ENCODE results near the gene APPBP2.
"Not testable (repeated sequence)": the region's sequence is repeated elsewhere in the genome, so short reads cannot be mapped to it uniquely, and the experiment has no call there.

The APPBP2 gene

DNA sequence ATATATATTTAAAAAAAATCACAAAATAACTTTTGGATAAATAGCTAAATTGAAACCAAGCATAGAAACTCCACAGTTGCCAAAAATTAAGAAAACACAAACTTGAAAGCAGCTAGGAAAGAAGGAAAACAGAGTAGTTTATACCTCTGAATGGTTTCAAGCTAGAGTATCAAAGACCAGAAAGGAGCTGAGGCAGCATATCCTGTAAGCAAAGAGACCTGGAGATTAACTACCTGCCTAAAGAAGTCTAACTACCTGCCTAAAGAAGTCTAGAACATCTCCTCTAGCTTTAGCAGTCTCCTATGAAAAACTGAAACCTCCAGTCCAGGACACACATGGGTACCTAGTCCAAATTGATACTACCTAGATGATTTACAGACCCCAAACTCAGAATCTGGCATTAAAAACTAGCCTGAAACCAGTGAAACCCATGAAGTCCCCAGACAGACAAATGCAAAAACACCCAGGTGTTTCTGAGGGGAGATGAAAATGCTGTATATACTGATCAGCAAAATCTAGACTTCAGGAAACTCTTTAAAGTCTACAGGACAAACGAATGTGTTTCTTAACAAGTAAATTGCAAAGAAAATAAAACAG lies 17.6 kb downstream of the APPBP2 start:
- no peak for DNase-seq
- in situ Hi-C loops (cut with MboI; ENCODE audit: low pct_unique_long_range_greater_than_20kb, low sequenced_read_pairs) = no loop called here

DNA sequence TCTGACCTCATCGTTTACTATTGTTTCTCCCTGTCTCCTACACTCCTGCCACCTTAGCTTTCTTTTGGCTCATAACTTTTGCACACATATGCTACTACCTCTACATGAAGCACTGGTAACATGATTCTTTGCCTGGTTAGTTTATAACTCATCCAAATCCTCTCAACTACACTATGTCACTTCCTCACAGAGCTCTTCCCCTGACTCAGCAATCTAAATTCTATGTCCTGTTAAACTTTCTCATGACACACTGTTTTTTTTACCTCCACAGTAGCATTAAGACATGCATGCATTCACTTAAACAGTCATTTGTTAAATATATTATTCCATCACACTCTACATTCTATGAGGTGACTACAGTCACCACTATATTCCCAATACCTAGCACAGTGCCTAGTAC lies 19.7 kb downstream of the APPBP2 start:
- DNase-seq = peak; percentile 32
- in situ Hi-C loops (cut with MboI; ENCODE audit: low pct_unique_long_range_greater_than_20kb, low sequenced_read_pairs) = no loop called here

DNA sequence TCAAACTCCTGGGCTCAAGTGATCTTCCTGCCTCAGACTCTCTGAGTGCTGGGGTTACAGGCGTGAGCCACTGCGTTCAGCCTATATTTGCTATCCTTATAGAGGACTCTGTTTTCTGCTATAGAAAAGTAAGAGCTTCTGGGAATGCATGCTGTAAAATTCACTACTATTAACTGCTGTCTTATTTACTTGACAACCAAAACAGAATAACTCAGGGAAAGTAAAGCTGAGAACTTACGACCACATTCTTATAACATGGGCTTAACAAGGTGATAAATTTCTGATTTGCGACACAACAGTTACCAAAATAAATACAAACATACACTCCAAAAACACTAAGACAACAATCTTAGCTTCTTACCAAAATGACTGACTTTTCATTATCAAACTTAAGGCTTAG lies 23.9 kb downstream of the APPBP2 start:
- DNase-seq = no peak
- in situ Hi-C loops (cut with MboI; ENCODE audit: low pct_unique_long_range_greater_than_20kb, low sequenced_read_pairs) = no loop called here

DNA sequence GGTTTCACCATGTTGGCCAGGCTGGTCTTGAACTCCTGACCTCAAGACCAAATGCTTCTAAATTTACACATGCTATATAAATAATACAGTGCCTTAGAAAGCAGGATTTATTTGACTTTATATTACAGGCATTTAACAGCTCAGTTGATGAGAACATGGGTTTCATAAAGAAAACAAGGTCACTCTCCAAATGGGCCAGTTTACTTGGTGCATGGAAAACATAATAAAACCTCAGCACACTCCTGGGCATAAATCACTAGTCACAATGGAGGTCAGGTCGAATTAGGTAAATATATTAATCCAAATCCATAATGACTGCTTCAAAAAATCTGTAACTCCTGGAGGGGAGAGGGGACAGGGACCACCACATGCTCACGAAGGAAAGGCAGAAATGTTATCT lies 24.5 kb downstream of the APPBP2 start:
- in situ Hi-C loops (cut with MboI; ENCODE audit: low pct_unique_long_range_greater_than_20kb, low sequenced_read_pairs) = no loop called here
- DNase-seq = no peak

DNA sequence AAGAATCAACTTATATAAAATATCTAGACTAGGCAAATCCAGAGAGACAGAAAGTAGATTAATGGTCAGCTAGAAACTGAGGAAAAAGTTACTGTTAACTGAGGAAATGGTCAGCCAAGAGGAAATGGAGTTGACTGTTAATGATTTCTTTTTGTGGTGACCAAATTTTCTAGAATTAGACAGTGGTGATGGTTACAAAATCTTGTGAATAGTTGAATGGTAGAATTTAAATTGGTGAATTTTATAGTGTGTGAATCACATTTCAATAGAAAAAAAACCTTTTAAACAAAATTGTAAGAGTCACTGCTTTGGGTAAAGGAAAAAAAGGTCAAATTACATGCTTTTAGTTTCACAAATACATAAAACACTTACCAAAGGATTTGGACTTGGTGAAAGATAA lies 30.0 kb downstream of the APPBP2 start:
- in situ Hi-C loops (cut with MboI; ENCODE audit: low pct_unique_long_range_greater_than_20kb, low sequenced_read_pairs) = no loop called here
- DNase-seq = no peak

DNA sequence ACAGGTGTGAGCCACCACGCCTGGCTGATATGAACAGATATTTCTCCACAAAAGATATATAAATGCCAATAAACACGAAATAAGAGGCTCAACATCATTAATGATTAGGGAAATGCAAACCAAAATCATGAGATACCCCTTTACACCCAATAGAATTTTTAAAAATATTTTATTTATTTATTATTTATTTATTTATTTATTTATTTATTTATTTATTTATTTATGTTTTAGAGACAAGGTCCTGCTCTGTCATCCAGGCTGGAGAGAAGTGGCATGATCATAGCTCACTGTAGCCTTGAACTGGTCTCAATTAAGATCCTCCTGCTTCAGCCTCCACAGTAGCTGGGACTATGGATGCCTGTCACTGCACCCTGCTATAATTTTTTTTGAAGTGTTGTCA lies 30.8 kb downstream of the APPBP2 start:
- DNase-seq = no peak
- in situ Hi-C loops (cut with MboI; ENCODE audit: low pct_unique_long_range_greater_than_20kb, low sequenced_read_pairs) = no loop called here

DNA sequence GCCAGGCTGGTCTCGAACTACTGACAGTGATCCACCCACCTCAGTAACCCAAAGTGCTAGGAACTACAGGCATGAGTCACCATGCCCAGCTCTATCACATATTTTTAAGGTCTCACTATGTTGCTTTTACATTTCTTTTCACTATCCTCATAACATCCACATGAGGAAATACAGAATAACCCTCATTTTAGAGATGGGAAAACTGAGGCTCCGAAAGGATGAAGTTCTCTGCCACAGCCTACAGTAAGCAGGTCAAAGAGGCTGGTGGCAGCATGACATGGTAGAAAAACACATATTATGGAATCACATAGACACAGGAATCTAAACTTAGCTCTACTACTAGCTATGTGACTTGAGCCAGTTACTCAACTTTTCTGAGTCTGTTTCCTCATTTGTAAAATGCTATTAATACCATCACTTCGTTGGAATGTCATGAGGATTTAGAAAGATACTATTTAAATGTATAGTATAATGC lies 32.2 kb downstream of the APPBP2 start:
- DNase-seq = no peak
- in situ Hi-C loops (cut with MboI; ENCODE audit: low pct_unique_long_range_greater_than_20kb, low sequenced_read_pairs) = no loop called here

DNA sequence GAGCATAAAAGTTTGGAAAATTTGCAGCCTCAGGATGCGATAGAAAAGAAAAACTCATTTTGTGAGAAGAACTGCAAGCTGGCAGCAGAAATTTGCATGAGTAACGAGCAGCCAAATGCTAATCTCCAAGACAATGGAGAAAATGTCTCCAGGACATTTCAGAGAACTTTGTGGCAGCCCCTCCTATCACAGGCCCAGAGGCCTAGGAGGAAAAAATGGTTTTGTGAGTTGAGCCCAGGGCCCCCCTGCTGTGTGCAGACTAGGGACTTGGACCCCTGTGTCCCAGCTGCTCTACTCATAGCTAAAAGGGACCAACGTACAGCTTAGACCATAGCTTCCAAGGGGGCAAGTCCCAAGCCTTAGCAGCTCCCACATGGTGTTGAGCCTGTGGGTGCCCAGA lies 34.3 kb downstream of the APPBP2 start:
- in situ Hi-C loops (cut with MboI; ENCODE audit: low pct_unique_long_range_greater_than_20kb, low sequenced_read_pairs) = no loop called here
- DNase-seq = no peak

DNA sequence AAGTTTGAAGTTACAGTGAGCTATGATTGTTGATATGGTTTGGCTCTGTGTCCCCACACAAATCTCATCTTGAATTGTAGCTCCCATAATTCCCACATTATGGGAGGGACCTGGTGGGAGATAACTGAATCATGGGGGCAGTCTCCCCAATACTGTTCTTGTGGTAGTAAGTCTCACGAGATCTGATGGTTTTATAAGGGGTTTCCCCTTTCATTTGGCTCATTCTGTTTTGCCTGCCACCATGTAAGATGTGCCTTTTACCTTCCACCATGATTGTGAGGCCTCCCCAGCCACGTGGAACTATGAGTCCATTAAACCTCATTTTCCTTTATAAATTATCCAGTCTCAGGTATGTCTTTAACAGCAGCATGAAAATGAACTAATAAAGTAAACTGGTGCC lies 35.4 kb downstream of the APPBP2 start:
- in situ Hi-C loops (cut with MboI; ENCODE audit: low pct_unique_long_range_greater_than_20kb, low sequenced_read_pairs); DNase-seq: not testable (repeated sequence)

DNA sequence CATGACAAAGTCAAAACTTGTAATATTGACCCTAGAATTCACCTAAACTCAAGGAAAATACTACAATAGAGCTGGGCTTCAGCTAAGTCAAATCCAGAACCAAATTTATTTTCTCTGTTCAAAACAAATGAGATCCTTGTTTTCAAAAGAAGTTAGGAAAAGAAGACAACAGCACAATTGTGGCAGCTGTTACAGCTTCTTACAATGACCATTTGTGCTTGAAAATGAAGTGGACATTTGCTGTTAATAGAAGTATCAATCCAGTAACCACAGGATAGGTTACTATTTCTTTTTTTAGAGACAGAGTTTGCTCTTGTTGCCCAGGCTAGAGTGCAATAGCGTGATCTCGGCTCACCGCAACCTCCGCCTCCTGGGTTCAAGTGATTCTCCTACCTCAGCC lies 44.4 kb downstream of the APPBP2 start:
- in situ Hi-C loops (cut with MboI; ENCODE audit: low pct_unique_long_range_greater_than_20kb, low sequenced_read_pairs) = no loop called here
- DNase-seq = no peak

DNA sequence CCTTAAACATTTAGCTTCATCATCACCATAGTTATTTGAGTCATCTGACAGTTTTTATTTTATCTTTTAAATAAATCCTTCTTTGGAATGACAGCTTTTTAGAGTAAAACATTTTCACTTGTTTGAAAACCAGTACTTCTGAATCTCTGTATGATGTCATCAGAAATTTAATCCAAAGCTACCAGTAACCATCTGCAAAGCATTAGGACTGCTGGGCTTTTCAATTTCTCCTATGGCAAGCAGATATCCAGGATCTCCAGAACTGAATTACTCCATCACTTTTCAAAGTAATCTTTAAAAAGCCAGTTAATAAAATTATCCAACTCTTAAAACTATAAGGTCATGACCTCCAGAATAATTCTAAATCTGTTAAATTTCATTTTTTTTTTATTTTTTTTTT lies 52.3 kb downstream of the APPBP2 start:
- in situ Hi-C loops (cut with MboI; ENCODE audit: low pct_unique_long_range_greater_than_20kb, low sequenced_read_pairs) = no loop called here

DNA sequence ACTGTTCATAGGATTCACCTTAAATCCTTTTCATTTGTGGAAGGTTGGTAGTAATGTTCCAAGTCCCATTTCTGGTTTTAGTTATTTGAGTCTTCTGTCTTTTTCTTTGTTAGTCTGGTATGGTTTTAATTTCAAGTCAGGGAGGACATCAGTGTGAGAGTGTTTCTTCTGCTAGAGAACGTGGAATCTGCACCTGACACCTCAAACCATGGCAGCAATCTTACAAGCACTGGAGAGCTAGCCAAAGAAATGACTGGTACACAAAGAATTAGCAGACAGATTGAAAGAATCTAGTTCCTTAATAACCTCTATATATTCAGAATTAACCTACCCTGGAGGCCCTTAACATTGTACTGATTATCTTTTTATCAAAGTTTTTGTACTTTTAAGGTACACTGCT lies 53.6 kb downstream of the APPBP2 start:
- in situ Hi-C loops (cut with MboI; ENCODE audit: low pct_unique_long_range_greater_than_20kb, low sequenced_read_pairs) = no loop called here
- no peak for DNase-seq

More for the DNA sequence above, 52.3 kb downstream of the APPBP2 start:
- DNase-seq = no peak

DNA sequence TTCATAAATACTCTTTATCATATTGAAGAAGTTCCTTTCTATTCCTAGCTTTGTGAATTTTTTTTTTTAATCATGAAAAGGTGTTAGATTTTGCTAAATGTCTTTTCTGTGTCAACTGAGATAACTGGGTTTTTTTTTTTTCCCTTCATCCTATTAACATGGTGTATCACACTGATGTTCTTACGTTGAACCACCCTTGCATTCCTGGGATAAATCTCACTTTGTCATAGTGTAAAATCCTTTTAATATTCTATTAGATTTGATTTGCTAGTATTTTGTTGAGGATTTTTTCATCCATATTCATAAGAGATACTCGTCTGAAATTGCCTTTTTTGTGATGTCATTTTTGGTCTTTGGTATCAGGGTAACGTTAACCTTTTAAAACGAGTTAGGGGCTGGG lies 54.6 kb downstream of the APPBP2 start:
- DNase-seq = no peak
- in situ Hi-C loops (cut with MboI; ENCODE audit: low pct_unique_long_range_greater_than_20kb, low sequenced_read_pairs) = no loop called here

DNA sequence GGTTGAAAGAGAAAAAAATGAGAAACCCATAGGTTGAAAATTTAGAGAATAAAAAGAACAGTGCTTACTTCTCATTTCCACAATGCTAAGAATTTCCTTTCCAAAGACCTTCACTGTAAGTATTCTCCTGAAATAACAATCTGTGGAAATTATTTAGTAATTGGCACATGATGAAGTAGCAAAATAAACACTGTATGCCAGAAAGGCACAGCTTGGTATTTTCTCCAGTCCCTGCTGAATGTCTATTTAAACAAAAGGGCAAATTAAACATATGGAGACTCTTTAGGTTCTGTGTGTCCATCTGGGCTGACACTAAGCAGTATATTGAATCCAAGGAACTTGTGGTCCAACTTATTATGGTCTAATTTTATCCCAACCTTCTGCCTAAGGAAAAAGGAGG lies 57.7 kb downstream of the APPBP2 start:
- in situ Hi-C loops (cut with MboI; ENCODE audit: low pct_unique_long_range_greater_than_20kb, low sequenced_read_pairs) = no loop called here
- DNase-seq = no peak

DNA sequence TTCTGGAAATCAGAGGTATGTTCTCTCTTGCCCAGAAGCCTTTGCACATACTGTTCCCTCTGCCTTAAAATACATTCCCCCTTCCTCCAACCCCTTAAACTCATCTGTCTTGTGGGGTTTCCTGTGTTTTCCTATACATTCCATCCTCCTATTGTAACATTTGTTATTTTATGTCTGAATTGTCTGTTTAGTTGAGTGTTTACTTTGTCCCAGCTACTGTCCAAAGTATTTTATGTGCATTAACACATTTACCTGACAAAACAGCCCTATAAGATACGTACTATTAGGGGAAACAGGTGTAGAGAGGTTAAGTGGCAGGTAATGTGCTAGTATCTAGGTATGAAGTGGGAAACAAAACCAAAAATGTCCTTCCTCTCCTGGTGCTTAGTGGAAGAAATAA lies 61.7 kb downstream of the APPBP2 start:
- in situ Hi-C loops (cut with MboI; ENCODE audit: low pct_unique_long_range_greater_than_20kb, low sequenced_read_pairs) = no loop called here
- no peak for DNase-seq

DNA sequence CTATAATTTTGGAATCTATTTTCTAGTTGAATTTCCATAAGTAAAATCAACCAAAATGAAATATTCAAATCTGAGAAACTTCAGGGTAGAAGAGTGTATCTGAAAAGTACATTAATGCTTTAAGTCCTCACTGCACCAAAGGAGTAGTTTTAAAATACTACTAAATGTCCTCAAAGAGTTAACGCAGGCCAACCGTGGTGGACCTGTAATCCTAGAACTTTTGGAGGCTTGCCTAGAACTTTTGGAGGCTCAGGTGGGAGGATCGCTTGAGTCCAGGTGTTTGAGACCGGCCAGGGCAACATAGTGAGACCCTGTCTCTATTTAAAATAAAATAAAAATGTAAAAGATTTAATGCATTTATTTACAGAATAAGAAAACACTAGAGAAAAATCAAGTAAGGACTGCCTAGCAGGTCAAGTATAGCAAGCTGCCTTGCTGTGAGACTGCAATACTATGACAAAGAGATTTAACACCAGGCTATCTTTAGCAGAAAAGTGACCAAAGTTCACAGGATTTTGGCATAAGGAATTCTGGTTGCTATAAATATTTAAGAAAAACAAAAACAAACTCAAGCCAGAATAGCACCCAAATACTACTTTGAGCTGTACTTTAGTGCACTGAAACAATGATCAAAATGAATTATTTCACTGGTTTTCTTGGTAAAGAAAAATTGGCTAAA lies 62.7 kb downstream of the APPBP2 start:
- in situ Hi-C loops (cut with MboI; ENCODE audit: low pct_unique_long_range_greater_than_20kb, low sequenced_read_pairs) = no loop called here
- DNase-seq = no peak

DNA sequence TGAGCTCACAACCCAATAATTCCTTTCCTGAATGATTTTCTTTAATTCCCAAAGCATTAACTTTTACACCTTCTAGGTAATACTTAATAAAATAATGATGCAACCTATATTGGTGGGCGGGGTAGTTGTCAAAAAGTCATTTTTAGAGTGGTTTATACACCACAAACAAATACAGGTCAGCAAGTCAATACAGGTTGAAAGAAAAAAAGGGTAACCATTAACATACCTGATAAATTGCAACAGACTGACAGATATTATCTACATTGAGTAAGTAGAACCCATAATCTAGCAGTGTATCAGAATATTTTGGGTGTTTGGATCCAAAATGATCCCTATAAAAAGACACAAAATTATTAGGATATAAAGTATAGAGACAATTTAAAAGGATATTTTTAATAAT lies 64.5 kb downstream of the APPBP2 start:
- no peak for DNase-seq
- in situ Hi-C loops (cut with MboI; ENCODE audit: low pct_unique_long_range_greater_than_20kb, low sequenced_read_pairs) = no loop called here

DNA sequence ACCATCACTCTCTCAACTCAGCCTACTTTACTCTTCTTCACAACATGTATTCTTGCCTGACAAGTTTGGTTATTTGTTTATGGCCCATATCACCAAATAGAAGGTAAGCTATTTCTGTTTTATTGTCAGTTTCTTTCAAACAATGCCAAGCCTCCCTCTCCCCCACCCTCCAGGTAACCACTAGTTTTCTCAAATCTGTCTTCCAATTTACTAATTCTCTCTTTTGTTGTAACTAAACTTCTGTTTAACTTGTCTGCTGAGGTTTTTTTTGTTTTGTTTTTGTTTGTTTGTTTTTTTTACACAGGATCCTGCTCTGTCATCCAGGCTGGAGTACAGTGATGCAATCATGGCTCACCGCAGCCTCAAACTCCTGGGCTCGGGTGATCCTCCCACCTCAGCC lies 68.9 kb downstream of the APPBP2 start:
- DNase-seq = no peak
- in situ Hi-C loops (cut with MboI; ENCODE audit: low pct_unique_long_range_greater_than_20kb, low sequenced_read_pairs) = no loop called here

DNA sequence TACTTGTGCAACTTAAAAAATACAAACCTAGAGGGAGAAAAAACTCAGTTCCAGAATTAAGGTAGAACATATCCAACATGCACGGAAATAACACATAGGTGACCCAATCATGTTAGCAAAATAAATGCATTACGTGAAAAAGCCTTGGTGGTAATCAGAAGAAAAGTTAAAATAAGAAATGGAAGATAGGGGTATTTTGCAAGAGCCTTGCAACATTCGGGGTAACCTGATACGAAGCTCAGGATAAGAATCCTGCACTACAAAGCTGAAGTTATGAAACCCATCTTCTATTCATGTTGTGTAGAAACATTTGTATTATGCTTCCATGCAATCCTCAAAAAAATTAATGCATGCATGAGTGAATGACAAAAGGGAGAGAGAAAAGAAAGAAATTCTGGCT lies 70.7 kb downstream of the APPBP2 start:
- DNase-seq = no peak
- in situ Hi-C loops (cut with MboI; ENCODE audit: low pct_unique_long_range_greater_than_20kb, low sequenced_read_pairs) = no loop called here

DNA sequence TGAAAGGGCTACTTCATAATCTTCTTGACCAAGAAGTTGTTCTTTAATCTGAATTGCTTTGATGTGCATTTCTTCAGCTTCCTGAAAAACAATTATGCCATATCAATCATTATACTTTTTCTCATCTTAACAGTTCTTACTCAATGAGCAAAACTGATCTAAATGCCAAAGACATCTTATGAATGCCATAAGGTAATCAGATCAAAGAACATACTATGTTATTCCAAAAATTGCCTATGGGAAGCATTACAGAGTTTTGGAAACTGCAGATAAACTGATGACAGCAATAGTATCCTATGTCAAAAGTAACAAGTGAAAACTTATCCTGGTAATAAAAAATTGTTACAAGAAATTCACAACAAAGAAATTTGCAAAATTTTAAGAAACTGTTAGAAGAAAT lies 74.1 kb downstream of the APPBP2 start:
- in situ Hi-C loops (cut with MboI; ENCODE audit: low pct_unique_long_range_greater_than_20kb, low sequenced_read_pairs) = no loop called here
- no peak for DNase-seq

DNA sequence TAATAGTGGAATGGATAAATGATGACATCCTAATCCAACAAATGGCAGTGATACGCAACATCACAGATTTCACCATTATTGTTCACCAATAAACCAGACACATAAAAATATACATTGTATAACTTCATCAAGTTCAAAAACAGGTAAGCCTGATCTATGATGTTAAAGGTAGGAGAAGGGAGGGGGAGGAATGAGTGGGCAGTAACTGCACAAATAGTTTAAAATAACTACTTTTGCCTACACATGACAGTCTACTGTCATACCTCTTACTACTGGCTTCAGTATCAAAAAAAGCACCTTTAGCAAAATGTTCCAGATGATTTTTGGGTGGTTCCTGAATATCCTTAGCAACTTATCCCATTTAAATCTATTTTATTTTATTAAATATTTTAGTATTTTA lies 75.0 kb downstream of the APPBP2 start:
- in situ Hi-C loops (cut with MboI; ENCODE audit: low pct_unique_long_range_greater_than_20kb, low sequenced_read_pairs) = no loop called here
- no peak for DNase-seq
